Adrenal gland (tissue), 5 donors: Measurements from ENCODE around the gene PDS5B.

Source experiments
- CTCF ChIP-seq, 6 experiments: fragments of 450-650 bp in 4 of 6; fragments of 200-600 bp in 2 of 6; sonication (generic) in 1 of 6; IDR thresholded peaks; 1 replicate in 5 of 6; 2 replicates in 1 of 6; pipeline versions ENCODE4 v1.5.1 to v1.8.0; 2016 to 2021; ENCODE audit warnings: antibody characterized with exemption in 6 of 6, mild to moderate bottlenecking in 2 of 6, moderate library complexity in 1 of 6
- POLR2A ChIP-seq, 2 donors: fragments of 450-650 bp; IDR thresholded peaks; one replicate each; pipeline ENCODE4 v1.6.1; 2017; ENCODE audit warnings: antibody characterized with exemption in 2 of 2, mild to moderate bottlenecking in 2 of 2, moderate library complexity in 1 of 2
- donor health status: DM: no; HTN: no; CAD: no.

GRCh38 chr13:32610977-32611376 lies 24.7 kb downstream of the PDS5B start:
- TF ChIP-seq POLR2A (IDR thresholded peaks at IDR 0.05) (no peak), CTCF (IDR thresholded peaks at IDR 0.05) (no peak)
